ENCODE measurements around the gene DPF3.

The DPF3 gene

DNA sequence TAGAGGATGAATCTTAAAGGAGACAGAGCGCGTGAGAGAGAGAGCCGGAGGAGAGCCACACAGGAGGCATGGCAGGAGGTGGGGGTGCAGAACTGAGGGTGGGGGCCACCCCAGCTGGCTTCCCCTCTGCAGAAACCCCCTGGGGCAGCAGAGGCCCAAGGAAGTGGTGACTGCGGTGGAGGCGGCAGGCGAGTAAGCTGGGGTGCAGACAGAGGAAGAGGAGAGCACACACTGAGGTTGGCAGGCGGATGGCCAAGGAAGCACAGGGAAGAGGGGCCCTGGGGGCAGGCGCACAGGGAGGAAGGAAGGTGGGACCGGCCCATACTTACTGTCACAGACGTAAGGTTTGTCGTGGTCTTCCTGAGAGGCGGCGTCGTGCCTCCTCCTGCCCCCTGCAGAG, 179.8 kb downstream of the DPF3 start:
- Histone ChIP-seq H3K36me3 (ENCODE audit: control insufficient read depth, insufficient read depth, low read length) (no peaks in the 10 kb centered on the region), H3K4me3 (replicated peaks; ENCODE audit: low read depth, low read length) (no peak overlapping the region), H3K27me3 (replicated peaks; ENCODE audit: control insufficient read depth, insufficient read depth, low read length) (no peaks in the 10 kb centered on the region)
- DNase-seq (ENCODE audit: extremely low read depth, insufficient read length) = peak; percentile 72
- no peak for TF ChIP-seq CTCF (IDR thresholded peaks at IDR 0.05; ENCODE audit: insufficient read depth, low read length, poor library complexity, severe bottlenecking)

DNA sequence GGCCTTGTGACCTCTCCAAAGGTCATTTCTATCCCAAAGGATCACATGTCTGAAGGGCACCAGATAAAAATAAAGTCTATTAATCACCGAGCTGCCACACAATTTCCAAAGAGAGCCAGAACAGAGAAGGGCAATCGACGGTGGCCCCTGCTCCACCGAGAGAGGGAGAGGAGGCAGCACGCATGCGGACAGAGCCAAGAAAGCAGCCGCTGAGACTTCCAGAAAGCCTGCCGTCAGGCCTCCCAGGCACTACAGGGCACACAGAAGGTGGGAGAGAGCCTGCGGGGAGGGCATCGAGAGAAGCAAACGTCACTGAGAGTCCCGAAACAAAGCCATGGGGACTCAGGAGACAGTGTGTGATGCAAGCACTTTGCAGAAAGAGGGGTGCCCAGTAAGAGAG, 182.0 kb downstream of the DPF3 start:
- no peaks in the 10 kb centered on the region for H3K36me3 ChIP-seq (ENCODE audit: control insufficient read depth, insufficient read depth, low read length)
- no peaks in the 10 kb centered on the region for H3K27me3 ChIP-seq (replicated peaks; ENCODE audit: control insufficient read depth, insufficient read depth, low read length)
- H3K4me3 ChIP-seq (replicated peaks; ENCODE audit: low read depth, low read length) = no peak overlapping the region
- no peak for DNase-seq (ENCODE audit: extremely low read depth, insufficient read length)
- no peak for TF ChIP-seq CTCF (IDR thresholded peaks at IDR 0.05; ENCODE audit: insufficient read depth, low read length, poor library complexity, severe bottlenecking)

DNA sequence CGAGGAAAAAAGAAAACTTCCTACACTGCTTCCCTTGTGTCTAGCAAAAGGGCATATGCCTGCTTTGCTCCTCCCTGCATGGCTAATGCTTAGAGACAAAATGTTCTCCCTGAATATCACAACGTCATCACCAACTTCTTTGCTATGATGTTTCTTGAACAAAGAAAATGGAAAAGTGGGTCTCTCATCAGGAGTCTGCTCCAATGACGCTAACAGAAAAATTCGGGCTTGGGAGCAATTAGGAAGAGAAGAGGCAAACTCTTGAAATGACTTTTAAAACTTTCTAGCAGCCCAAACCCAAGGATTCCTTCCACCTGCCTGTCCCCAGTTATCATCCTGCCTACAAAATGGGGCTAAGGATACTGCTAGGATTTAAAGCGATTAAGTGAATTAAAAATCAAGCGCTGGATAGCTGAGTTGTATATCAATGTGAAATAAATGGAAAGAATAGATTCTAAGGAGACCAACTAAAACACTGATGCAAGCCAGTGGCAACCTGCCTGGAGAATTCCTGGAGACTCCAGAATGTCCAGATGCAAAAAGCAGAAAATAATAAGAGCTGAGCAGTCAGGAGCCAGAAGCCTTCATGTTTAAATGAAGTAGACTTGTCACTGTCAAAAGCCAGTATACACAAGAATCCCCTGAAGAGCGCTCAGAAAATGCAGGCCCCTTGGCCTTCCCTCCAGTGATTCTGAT, 183.8 kb downstream of the DPF3 start:
- H3K27me3 ChIP-seq (replicated peaks; ENCODE audit: control insufficient read depth, insufficient read depth, low read length) = no peaks in the 10 kb centered on the region
- no peak for TF ChIP-seq CTCF (IDR thresholded peaks at IDR 0.05; ENCODE audit: insufficient read depth, low read length, poor library complexity, severe bottlenecking)
- DNase-seq (ENCODE audit: extremely low read depth, insufficient read length) = no peak

DNA sequence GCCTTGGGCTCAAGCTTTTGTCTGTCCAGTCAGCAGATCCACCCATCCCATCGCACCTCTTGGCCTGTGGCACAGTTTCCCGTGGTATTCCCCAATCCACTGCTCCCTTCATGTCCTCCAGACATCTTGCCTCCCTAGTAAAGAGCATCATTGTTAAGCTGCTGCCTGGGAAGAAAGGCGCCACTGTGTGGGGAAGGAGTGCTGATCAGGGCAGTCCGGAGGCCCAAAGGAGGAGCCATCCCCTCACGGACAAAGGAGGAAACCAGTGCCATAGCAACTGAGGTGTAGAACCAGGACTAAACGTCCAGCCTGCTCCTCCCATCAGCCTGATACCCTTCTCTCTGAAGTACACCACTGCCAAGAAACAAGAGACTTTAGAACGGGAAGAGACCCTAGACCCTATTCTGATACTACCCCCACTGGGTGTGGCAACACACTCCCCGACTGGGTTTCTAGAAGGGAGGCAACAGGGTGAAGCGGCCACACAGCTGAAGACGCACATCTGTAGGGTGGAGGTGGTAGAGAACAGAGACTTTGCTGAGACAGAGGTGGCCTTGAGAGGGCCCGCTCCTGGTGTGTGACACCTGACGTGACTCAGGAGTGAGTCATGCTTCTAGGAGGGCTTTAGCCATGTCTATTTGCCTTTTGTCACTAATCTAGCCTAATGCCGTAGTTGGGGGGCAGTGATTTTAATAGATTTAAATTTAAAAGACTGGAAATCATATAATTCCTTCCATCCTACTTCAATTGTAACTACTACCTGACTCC, 185.0 kb downstream of the DPF3 start:
- Histone ChIP-seq H3K4me3 (replicated peaks; ENCODE audit: low read depth, low read length) (no peak overlapping the region), H3K36me3 (ENCODE audit: control insufficient read depth, insufficient read depth, low read length) (no peaks in the 10 kb centered on the region), H3K27me3 (replicated peaks; ENCODE audit: control insufficient read depth, insufficient read depth, low read length) (no peaks in the 10 kb centered on the region)
- no peak for TF ChIP-seq CTCF (IDR thresholded peaks at IDR 0.05; ENCODE audit: insufficient read depth, low read length, poor library complexity, severe bottlenecking)
- DNase-seq (ENCODE audit: extremely low read depth, insufficient read length) = no peak

More for the DNA sequence above, 183.8 kb downstream of the DPF3 start:
- no peak overlapping the region for H3K4me3 ChIP-seq (replicated peaks; ENCODE audit: low read depth, low read length)
- no peaks in the 10 kb centered on the region for H3K36me3 ChIP-seq (ENCODE audit: control insufficient read depth, insufficient read depth, low read length)

- no peak for TF ChIP-seq CTCF (IDR thresholded peaks at IDR 0.05; ENCODE audit: insufficient read depth, low read length, poor library complexity, severe bottlenecking)
- H3K4me3 ChIP-seq (replicated peaks; ENCODE audit: low read depth, low read length) = no peak overlapping the region
- no peak for DNase-seq (ENCODE audit: extremely low read depth, insufficient read length)
- H3K36me3 ChIP-seq (ENCODE audit: control insufficient read depth, insufficient read depth, low read length) = no peaks in the 10 kb centered on the region
- no peaks in the 10 kb centered on the region for H3K27me3 ChIP-seq (replicated peaks; ENCODE audit: control insufficient read depth, insufficient read depth, low read length)
These were observed 185.7 kb downstream of the DPF3 start for GRCh38 chr14:72708222-72708621.
